C4-2B (cell line): ENCODE measurements around the gene WDR72.

Experiments
- CTCF ChIP-seq: fragments of 450-650 bp; conservative IDR thresholded peaks from 2 replicates; pipeline ENCODE4 v1.5.1; 2017; ENCODE audit warnings: mild to moderate bottlenecking
- ZFX ChIP-seq: fragments of 450-650 bp; IDR thresholded peaks from 2 replicates; pipeline ENCODE4 v1.6.1; 2017

- no peak for TF ChIP-seq CTCF
- no peak for TF ChIP-seq ZFX
Observed at GRCh38 chr15:53498996-53499395, 260.5 kb downstream of the WDR72 start.
